Neutrophil (primary cell): ENCODE results near the gene TAGLN3.

ENCODE experiments used
- H3K27ac ChIP-seq: fragments of 200-600 bp; sonication (generic); 2 replicates; pipeline ENCODE4 v1.5.1; 2016; ENCODE audit warnings: mild to moderate bottlenecking, moderate library complexity
- H3K27me3 ChIP-seq: fragments of 200-600 bp; sonication (generic); 2 replicates; pipeline ENCODE4 v1.6.0; 2016; ENCODE audit warnings: mild to moderate bottlenecking
- H3K36me3 ChIP-seq: fragments of 200-600 bp; sonication (generic); 2 replicates; pipeline ENCODE4 v1.5.1; 2017
- H3K4me1 ChIP-seq, 2 experiments: fragments of 200-600 bp in 1 of 2; sonication (generic) in 1 of 2; 1 replicate in 1 of 2; 2 replicates in 1 of 2; pipeline versions ENCODE4 v1.5.1 to v1.6.1; 2013 to 2016; ENCODE audit warnings: low read depth in 1 of 2, low read length in 1 of 2, mild to moderate bottlenecking in 1 of 2, moderate library complexity in 1 of 2; ENCODE audit not compliant: control insufficient read depth in 1 of 2, insufficient read depth in 1 of 2
- H3K4me3 ChIP-seq, 2 experiments: fragments of 200-600 bp in 1 of 2; sonication (generic) in 1 of 2; 1 replicate in 1 of 2; 2 replicates in 1 of 2; pipeline ENCODE4 v1.5.1; 2013 to 2016; ENCODE audit warnings: low read depth in 1 of 2, low read length in 1 of 2, mild to moderate bottlenecking in 1 of 2, moderate library complexity in 1 of 2
- H3K9me3 ChIP-seq: fragments of 200-600 bp; sonication (generic); 2 replicates; pipeline ENCODE4 v1.5.1; 2016
- TF ChIP-seq, protein P1 (sequence below): fragments of 200-600 bp; sonication (generic); IDR thresholded peaks from 2 replicates; pipeline ENCODE4 v1.5.1; 2016; ENCODE audit warnings: antibody characterized with exemption

TAGLN3 gene

GRCh38 chr3:111986800-111987199, 11.9 kb upstream of the TAGLN3 start:
- no peaks in the 10 kb centered on the region for H3K4me1 ChIP-seq
- H3K27me3 ChIP-seq, result no peaks in the 10 kb centered on the region
- TF ChIP-seq, protein P1, sequence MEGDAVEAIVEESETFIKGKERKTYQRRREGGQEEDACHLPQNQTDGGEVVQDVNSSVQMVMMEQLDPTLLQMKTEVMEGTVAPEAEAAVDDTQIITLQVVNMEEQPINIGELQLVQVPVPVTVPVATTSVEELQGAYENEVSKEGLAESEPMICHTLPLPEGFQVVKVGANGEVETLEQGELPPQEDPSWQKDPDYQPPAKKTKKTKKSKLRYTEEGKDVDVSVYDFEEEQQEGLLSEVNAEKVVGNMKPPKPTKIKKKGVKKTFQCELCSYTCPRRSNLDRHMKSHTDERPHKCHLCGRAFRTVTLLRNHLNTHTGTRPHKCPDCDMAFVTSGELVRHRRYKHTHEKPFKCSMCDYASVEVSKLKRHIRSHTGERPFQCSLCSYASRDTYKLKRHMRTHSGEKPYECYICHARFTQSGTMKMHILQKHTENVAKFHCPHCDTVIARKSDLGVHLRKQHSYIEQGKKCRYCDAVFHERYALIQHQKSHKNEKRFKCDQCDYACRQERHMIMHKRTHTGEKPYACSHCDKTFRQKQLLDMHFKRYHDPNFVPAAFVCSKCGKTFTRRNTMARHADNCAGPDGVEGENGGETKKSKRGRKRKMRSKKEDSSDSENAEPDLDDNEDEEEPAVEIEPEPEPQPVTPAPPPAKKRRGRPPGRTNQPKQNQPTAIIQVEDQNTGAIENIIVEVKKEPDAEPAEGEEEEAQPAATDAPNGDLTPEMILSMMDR, result no peak
- H3K4me3 ChIP-seq, result no peak overlapping the region
- H3K9me3 ChIP-seq, result no peaks in the 10 kb centered on the region
- H3K36me3 ChIP-seq, result peaks cover 37% of the 10 kb centered on the region
- H3K27ac ChIP-seq, result no peak overlapping the region

- Histone ChIP-seq H3K4me3 (no peak overlapping the region), H3K9me3 (no peaks in the 10 kb centered on the region), H3K4me1 (no peaks in the 10 kb centered on the region), H3K36me3 (peaks cover 44% of the 10 kb centered on the region), H3K27me3 (no peaks in the 10 kb centered on the region), H3K27ac (no peak overlapping the region)
- TF ChIP-seq, protein P1, result no peak
These were observed 9.6 kb upstream of the TAGLN3 start for GRCh38 chr3:111989061-111989678.

DNA sequence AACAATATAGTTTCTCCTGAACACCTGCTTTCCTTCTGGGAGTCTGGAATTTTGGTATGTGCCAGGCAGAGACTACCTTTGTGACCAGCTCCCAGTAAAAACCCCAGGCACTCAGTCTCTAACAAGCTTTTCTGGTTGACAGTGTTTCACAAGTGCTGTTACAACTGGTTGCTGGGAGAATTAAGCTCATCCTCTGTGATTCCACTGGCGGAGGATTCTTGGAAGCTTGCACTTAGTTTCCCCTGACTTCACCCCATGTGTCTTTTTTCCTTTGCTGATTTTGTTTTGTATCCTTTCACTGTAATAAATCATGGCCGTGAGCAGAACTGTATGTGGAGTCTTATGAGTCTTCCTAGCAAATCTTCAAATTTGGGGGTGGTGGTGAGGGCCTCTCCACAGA, 5.7 kb upstream of the TAGLN3 start:
- no peaks in the 10 kb centered on the region for H3K9me3 ChIP-seq
- H3K36me3 ChIP-seq, result peaks cover 28% of the 10 kb centered on the region
- H3K27ac ChIP-seq, result no peak overlapping the region
- H3K27me3 ChIP-seq, result peaks cover 9% of the 10 kb centered on the region
- no peak overlapping the region for H3K4me3 ChIP-seq
- TF ChIP-seq, protein P1, result no peak
- no peaks in the 10 kb centered on the region for H3K4me1 ChIP-seq

DNA sequence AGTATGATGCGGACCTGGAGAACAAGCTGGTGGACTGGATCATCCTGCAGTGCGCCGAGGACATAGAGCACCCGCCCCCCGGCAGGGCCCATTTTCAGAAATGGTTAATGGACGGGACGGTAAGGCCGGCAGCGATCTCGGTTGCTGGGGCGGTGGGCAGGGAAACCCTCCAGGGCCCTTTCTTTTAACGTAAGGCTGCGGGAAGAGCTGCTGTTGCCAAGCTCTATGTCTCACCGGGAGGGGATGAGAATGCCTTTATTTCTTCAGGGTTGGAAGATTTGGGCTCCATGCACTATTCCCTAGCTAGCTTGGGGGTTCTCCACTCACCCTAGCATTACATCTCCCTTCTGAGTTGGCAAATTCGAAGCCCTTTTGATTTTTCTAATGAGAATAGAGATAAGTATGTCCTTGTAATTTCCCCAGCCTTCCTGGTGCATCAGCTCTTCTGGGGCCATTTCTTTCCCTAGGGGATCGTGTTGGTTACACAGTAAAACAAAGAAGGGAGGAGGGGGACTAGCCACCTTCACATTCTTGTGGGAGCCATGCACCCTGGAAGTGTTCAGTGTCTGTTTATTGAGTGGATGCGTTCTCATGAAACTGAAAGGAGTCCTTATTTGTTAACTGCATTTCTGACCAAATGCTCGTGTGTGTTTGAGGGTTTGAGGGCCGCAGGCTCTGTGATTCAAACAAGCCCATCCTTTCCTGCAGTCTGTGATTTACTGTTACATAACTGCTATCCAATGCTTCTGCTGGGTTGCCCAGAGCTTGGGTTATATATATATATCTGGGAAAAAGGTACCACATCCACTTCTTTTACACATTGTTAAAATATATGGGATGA, 982 bp downstream of the TAGLN3 start:
- Histone ChIP-seq H3K27me3 (peaks cover 47% of the 10 kb centered on the region), H3K36me3 (no peaks in the 10 kb centered on the region), H3K4me1 (peaks cover 5 to 9% of the 10 kb centered on the region in 2 experiments), H3K4me3 (no peak overlapping the region), H3K9me3 (no peaks in the 10 kb centered on the region), H3K27ac (no peak overlapping the region)
- TF ChIP-seq, protein P1, result no peak

- TF ChIP-seq, protein P1, result no peak
- H3K27ac ChIP-seq, result no peak overlapping the region
These were observed 1.6 kb downstream of the TAGLN3 start for GRCh38 chr3:112000367-112000771.

More at GRCh38 chr3:112000367-112000771, 1.6 kb downstream of the TAGLN3 start:
- no peak overlapping the region for H3K4me3 ChIP-seq
- H3K36me3 ChIP-seq, result no peaks in the 10 kb centered on the region
- H3K4me1 ChIP-seq, result peaks cover 5 to 9% of the 10 kb centered on the region in 2 experiments
- H3K9me3 ChIP-seq, result no peaks in the 10 kb centered on the region
- H3K27me3 ChIP-seq, result peaks cover 47% of the 10 kb centered on the region
